HUES48 (cell line): Measurements from ENCODE around the gene GLCCI1.

ENCODE experiments used
- H3K27ac ChIP-seq: one replicate; pipeline ENCODE4 v1.7.0; 2013; ENCODE audit warnings: low read depth, low read length, inconsistent platforms
- H3K27me3 ChIP-seq: 2 replicates; pipeline ENCODE4 v1.6.1; 2013; ENCODE audit warnings: mild to moderate bottlenecking, low read length; ENCODE audit not compliant: control insufficient read depth, insufficient read depth
- H3K36me3 ChIP-seq: 2 replicates; pipeline ENCODE4 v1.6.1; 2013; ENCODE audit warnings: low read length; ENCODE audit not compliant: control insufficient read depth, insufficient read depth
- H3K4me1 ChIP-seq: 2 replicates; pipeline ENCODE4 v1.6.1; 2013; ENCODE audit warnings: mild to moderate bottlenecking, low read length; ENCODE audit not compliant: control insufficient read depth, insufficient read depth
- H3K4me3 ChIP-seq: 2 replicates; pipeline ENCODE4 v1.5.1; 2013; ENCODE audit warnings: mild to moderate bottlenecking, low read depth, low read length
- H3K9ac ChIP-seq: 2 replicates; pipeline ENCODE4 v1.6.1; 2013; ENCODE audit warnings: mild to moderate bottlenecking, low read depth, low read length, moderate library complexity
- H3K9me3 ChIP-seq: 2 replicates; pipeline ENCODE4 v1.6.1; 2013; ENCODE audit warnings: low read length; ENCODE audit not compliant: control insufficient read depth, insufficient read depth

The GLCCI1 gene

DNA sequence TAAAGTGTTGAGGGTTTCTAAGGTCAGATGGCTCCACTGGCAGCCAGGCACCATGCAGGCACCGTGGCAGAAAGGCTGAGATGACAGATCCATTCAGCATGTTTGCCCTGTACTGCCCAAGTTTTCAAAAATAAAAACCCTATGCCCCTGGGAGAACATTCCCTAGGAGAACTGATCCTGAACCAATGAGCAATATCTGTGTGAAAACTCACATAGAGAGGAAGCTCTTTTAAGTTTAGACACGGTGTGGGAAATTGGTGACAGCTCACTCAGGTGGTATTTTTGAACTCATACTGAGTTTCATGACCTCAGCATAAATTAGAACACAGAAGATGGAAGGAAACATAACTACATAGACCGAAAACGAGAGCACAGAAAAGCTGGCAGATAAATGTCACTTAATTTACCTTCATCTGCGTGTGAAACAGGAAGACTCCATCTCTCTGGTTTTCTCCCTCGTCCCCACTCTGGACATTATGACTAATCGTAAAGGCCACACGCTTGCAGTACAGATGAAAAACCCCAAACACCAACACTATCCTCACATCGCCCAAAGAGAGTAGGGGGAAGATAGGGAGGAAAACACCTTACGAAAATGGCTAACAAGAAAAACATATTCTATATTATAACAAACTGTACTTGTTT, 165.6 kb downstream of the GLCCI1 start:
- no peak overlapping the region for H3K4me3 ChIP-seq
- H3K9ac ChIP-seq, result no peak overlapping the region

DNA sequence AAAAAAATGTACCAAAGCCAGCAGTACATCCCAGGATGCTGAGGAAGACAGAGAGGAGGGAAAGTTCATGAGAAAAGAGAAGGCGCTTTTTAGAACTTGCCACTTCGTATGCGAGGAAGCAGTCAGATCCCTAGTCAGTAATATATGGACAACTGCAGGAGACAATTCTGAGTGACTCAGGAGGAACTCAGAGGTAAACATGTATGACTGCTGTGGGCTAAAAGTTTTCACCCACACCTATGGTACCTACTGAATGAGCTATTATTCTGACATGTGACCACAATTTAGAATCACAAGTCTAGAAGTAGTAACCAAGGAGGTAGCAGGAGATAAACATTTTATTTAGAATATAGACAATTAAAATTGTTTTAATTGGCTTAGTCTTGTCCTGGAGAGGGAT, 166.8 kb downstream of the GLCCI1 start:
- no peak overlapping the region for H3K27ac ChIP-seq
- H3K4me1 ChIP-seq, result no peaks in the 10 kb centered on the region

More for the DNA sequence above, 165.6 kb downstream of the GLCCI1 start:
- no peak overlapping the region for H3K27ac ChIP-seq
- H3K9me3 ChIP-seq, result no peaks in the 10 kb centered on the region
- H3K4me1 ChIP-seq, result no peaks in the 10 kb centered on the region
- no peaks in the 10 kb centered on the region for H3K27me3 ChIP-seq
- H3K36me3 ChIP-seq, result no peaks in the 10 kb centered on the region

DNA sequence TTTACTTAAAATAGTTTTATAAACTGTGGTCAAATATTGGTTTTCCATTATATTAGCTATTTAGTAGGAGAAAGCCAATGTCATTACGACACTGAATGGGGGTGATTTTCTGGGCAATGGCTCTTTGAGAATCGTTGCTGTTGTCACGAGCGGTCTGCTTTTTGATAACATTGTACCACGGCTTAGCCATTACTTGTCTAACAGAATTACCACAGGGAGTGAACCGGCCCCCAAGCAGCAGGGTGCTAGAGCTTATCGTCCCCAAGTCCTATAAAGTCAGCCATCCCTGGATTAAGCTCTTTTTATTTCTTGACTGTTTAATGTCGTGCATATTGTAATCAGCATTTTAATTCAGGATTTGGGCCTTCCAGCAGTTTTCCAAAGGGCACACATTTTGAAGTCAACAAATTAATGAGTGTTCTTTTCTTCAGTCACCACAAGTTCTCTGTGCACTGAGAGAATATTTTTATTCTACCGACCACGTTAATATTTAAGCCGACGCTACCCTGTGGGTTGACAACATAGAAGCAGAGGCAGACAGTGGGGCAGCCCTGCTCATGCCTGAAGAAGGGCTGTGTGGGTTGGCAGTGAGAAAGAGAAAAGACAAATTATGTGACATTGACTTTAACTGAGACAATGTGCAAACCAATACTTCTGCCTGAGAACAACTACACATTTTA, 167.6 kb downstream of the GLCCI1 start:
- H3K36me3 ChIP-seq, result no peaks in the 10 kb centered on the region
- no peaks in the 10 kb centered on the region for H3K27me3 ChIP-seq
- H3K27ac ChIP-seq, result no peak overlapping the region
- no peak overlapping the region for H3K9ac ChIP-seq
- H3K4me1 ChIP-seq, result no peaks in the 10 kb centered on the region
- H3K4me3 ChIP-seq, result no peak overlapping the region
- no peaks in the 10 kb centered on the region for H3K9me3 ChIP-seq

More for the DNA sequence above, 166.8 kb downstream of the GLCCI1 start:
- no peaks in the 10 kb centered on the region for H3K36me3 ChIP-seq
- no peak overlapping the region for H3K9ac ChIP-seq
- no peak overlapping the region for H3K4me3 ChIP-seq
- H3K9me3 ChIP-seq, result no peaks in the 10 kb centered on the region
- H3K27me3 ChIP-seq, result no peaks in the 10 kb centered on the region
